Astrocyte (in vitro differentiated cells and primary cell): Measurements from ENCODE around the gene FUT8.

Experiments used
- CTCF ChIP-seq: IDR thresholded peaks from 2 replicates; pipeline ENCODE4 v1.5.1; 2011; ENCODE audit warnings: low read depth, mild to moderate bottlenecking, inconsistent platforms, low read length, moderate library complexity; ENCODE audit not compliant: insufficient read depth
- EZH2 ChIP-seq: IDR thresholded peaks from 2 replicates; pipeline ENCODE4 v1.6.1; 2012; ENCODE audit warnings: mild to moderate bottlenecking, low read length, inconsistent platforms; ENCODE audit not compliant: insufficient read depth

GRCh38 chr14:65703521-65703920, 291.0 kb downstream of the FUT8 start:
- TF ChIP-seq CTCF: no peak
- TF ChIP-seq EZH2: no peak
